ENCODE results near the gene NSFL1C. TPM values are rescaled to one million over a fixed set of nuclear protein-coding genes. Genes with fewer than 3 reads are reported as not detected.

NSFL1C gene
- total and polyA plus RNA-seq, 9 of the 15 experiments (the other 6 are each of a cell fraction or from before 2014, with no cell fraction given): 20.8 to 119 (median 47.0) TPM

DNA sequence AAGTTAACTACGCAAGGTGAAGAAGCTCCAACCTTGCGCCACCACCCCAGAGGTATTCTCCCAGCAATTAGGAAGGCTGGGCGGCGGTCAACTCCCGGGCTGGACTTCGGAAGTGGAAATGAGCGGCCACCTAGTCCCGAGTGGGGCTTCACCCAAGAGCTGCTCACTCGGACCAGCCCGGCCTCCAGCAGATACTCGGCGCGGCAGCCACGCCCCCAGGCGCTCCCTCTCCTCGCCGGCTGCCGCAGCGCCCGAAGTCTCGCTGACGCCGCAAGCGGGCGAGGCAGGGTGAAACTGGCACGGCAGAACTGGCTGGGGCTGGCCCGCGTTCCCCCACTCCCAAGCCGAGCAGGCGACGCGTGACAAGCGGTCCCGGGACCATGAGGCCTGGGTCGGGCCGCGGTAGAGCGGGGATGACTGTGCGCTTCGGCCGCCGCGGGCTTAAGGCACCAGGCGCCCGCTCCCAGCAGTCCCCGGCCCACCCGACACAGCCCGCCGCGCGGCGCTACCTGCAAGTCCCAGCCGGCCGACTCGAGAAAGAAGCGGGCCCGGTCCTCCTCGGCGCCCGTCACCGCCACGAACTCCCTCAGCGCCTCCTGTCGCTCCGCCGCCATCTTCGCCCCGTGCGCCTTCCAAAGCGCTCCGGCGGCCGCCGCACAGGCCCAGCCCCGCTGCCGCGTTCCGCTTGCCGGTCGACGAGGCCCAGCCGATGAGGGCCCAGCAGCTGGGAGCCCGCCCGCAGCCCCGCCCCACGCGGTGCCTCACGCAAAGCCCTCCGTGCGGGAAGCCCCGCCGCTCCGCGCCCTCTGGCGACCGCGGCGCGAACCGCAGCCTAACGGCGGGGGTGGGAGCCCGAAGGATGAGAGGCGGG lies at the start of gene NSFL1C (continued):
- TF ChIP-seq TEAD4 (IDR thresholded peaks at IDR 0.05; ENCODE audit: low read length) (no peak), TEAD4 (CRISPR knock-in tag; IDR thresholded peaks at IDR 0.05; ENCODE audit: borderline replicate concordance) (no peak), PML (IDR thresholded peaks at IDR 0.05; ENCODE audit: low read length) (peak; percentile 51; the same call in 1 of the 2 replicates), RBM22 (IDR thresholded peaks at IDR 0.05; ENCODE audit: low read depth, low read length, poor library complexity, severe bottlenecking) (peak; percentile 89), ZC3H4 (CRISPR knock-in tag; IDR thresholded peaks at IDR 0.05; ENCODE audit: borderline replicate concordance) (peak; percentile 90), CREBBP (IDR thresholded peaks at IDR 0.05; ENCODE audit: low read depth, low read length) (no peak), SAFB2 (IDR thresholded peaks at IDR 0.05; ENCODE audit: borderline replicate concordance, low read depth, low read length, severe bottlenecking) (no peak), PHF20 (IDR thresholded peaks at IDR 0.05; ENCODE audit: partially characterized antibody) (peak; percentile 85), BRD4 (IDR thresholded peaks at IDR 0.05) (no peak), ZNF589 (CRISPR knock-in tag; IDR thresholded peaks at IDR 0.05; ENCODE audit: low read depth) (no peak), STAT5A (IDR thresholded peaks at IDR 0.05; ENCODE audit: borderline replicate concordance, low read length) (no peak; the same call in 1 of the 2 replicates), TGIF2 (CRISPR knock-in tag; IDR thresholded peaks at IDR 0.05) (peak; percentile 84; the same call in 1 of the 2 replicates), TAF7 (tag; IDR thresholded peaks at IDR 0.05) (peak; percentile 83)
- TF ChIP-seq, protein P1, sequence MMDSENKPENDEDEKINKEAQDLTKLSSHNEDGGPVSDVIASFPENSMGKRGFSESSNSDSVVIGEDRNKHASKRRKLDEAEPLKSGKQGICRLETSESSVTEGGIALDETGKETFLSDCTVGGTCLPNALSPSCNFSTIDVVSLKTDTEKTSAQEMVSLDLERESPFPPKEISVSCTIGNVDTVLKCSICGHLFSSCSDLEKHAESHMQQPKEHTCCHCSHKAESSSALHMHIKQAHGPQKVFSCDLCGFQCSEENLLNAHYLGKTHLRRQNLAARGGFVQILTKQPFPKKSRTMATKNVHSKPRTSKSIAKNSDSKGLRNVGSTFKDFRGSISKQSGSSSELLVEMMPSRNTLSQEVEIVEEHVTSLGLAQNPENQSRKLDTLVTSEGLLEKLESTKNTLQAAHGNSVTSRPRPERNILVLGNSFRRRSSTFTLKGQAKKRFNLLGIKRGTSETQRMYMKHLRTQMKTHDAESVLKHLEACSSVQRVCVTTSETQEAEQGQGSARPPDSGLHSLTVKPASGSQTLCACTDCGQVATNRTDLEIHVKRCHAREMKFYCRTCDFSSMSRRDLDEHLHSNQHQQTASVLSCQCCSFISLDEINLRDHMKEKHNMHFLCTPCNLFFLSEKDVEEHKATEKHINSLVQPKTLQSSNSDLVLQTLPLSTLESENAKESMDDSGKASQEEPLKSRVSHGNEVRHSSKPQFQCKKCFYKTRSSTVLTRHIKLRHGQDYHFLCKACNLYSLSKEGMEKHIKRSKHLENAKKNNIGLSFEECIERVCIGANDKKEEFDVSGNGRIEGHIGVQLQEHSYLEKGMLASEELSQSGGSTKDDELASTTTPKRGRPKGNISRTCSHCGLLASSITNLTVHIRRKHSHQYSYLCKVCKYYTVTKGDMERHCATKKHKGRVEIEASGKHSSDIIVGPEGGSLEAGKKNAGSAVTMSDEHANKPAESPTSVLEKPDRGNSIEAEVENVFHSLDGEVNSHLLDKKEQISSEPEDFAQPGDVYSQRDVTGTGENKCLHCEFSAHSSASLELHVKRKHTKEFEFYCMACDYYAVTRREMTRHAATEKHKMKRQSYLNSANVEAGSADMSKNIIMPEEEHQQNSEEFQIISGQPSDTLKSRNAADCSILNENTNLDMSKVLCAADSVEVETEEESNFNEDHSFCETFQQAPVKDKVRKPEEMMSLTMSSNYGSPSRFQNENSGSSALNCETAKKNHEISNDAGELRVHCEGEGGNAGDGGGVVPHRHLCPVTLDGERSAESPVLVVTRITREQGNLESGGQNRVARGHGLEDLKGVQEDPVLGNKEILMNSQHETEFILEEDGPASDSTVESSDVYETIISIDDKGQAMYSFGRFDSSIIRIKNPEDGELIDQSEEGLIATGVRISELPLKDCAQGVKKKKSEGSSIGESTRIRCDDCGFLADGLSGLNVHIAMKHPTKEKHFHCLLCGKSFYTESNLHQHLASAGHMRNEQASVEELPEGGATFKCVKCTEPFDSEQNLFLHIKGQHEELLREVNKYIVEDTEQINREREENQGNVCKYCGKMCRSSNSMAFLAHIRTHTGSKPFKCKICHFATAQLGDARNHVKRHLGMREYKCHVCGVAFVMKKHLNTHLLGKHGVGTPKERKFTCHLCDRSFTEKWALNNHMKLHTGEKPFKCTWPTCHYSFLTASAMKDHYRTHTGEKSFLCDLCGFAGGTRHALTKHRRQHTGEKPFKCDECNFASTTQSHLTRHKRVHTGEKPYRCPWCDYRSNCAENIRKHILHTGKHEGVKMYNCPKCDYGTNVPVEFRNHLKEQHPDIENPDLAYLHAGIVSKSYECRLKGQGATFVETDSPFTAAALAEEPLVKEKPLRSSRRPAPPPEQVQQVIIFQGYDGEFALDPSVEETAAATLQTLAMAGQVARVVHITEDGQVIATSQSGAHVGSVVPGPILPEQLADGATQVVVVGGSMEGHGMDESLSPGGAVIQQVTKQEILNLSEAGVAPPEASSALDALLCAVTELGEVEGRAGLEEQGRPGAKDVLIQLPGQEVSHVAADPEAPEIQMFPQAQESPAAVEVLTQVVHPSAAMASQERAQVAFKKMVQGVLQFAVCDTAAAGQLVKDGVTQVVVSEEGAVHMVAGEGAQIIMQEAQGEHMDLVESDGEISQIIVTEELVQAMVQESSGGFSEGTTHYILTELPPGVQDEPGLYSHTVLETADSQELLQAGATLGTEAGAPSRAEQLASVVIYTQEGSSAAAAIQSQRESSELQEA (IDR thresholded peaks at IDR 0.05; ENCODE audit: low read depth): no peak
- TF ChIP-seq, protein P2, sequence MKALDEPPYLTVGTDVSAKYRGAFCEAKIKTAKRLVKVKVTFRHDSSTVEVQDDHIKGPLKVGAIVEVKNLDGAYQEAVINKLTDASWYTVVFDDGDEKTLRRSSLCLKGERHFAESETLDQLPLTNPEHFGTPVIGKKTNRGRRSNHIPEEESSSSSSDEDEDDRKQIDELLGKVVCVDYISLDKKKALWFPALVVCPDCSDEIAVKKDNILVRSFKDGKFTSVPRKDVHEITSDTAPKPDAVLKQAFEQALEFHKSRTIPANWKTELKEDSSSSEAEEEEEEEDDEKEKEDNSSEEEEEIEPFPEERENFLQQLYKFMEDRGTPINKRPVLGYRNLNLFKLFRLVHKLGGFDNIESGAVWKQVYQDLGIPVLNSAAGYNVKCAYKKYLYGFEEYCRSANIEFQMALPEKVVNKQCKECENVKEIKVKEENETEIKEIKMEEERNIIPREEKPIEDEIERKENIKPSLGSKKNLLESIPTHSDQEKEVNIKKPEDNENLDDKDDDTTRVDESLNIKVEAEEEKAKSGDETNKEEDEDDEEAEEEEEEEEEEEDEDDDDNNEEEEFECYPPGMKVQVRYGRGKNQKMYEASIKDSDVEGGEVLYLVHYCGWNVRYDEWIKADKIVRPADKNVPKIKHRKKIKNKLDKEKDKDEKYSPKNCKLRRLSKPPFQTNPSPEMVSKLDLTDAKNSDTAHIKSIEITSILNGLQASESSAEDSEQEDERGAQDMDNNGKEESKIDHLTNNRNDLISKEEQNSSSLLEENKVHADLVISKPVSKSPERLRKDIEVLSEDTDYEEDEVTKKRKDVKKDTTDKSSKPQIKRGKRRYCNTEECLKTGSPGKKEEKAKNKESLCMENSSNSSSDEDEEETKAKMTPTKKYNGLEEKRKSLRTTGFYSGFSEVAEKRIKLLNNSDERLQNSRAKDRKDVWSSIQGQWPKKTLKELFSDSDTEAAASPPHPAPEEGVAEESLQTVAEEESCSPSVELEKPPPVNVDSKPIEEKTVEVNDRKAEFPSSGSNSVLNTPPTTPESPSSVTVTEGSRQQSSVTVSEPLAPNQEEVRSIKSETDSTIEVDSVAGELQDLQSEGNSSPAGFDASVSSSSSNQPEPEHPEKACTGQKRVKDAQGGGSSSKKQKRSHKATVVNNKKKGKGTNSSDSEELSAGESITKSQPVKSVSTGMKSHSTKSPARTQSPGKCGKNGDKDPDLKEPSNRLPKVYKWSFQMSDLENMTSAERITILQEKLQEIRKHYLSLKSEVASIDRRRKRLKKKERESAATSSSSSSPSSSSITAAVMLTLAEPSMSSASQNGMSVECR (CRISPR knock-in tag; IDR thresholded peaks at IDR 0.05): peak; percentile 94
